ENCODE results near the gene FAM234B.

- TF ChIP-seq CTCF (IDR thresholded peaks at IDR 0.05; ENCODE audit: low read depth, low read length) (no peak), MAX (IDR thresholded peaks at IDR 0.05; ENCODE audit: low read depth, low read length) (no peak), POLR2A (IDR thresholded peaks at IDR 0.05; ENCODE audit: extremely low read depth, insufficient read length) (no peak), MYC (IDR thresholded peaks at IDR 0.05; ENCODE audit: low read depth, low read length) (no peak)
Observed at GRCh38 chr12:13004361-13004760, 39.8 kb upstream of the FAM234B start.

All from NB4 (cell line).